Endothelial cell of umbilical vein (primary cell): ENCODE measurements around the gene GPR33. TPM values are rescaled to one million over a fixed set of nuclear protein-coding genes. Genes with fewer than 3 reads are reported as not detected.

Experiments
- BruUV-seq: library from RNA; stranded (reverse); fragments of 400-500 nt; replicated peaks from 2 replicates; lab custom pipeline; 2021; lab: Mats Ljungman, UMichigan
- CTCF ChIA-PET: fragments of 300-600, 350-600 bp; sonication (Branson Sonifier 250); formaldehyde crosslinking; loops from one replicate; lab custom pipeline; 2021; ENCODE audit warnings: antibody characterized with exemption, inconsistent platforms; lab: Charles Lee
- POLR2A ChIA-PET: fragments of 300-600, 350-600 bp; sonication (Branson Sonifier 250); formaldehyde crosslinking; loops from one replicate; lab custom pipeline; 2021; ENCODE audit warnings: antibody characterized with exemption, inconsistent platforms; lab: Charles Lee
- DNase-seq: peaks from one replicate; pipeline ENCODE4 v3.0.0-alpha.2; 2011; ENCODE audit warnings: low read depth, low spot score
- FAIRE-seq: peaks from 2 replicates; lab custom pipeline; 2011; peaks lifted over from hg19 to GRCh38; lab: Jason Lieb, UNC
- H2AFZ ChIP-seq: 2 replicates; pipeline ENCODE4 v1.6.0; 2012; ENCODE audit warnings: low read depth, low read length, control low read depth, inconsistent platforms
- H3K27ac ChIP-seq: 2 replicates; pipeline ENCODE4 v1.5.1; 2011; ENCODE audit warnings: low read depth, mild to moderate bottlenecking, control low read depth, low read length, moderate library complexity; ENCODE audit not compliant: insufficient read depth
- H3K27me3 ChIP-seq, 2 experiments: 2 replicates each; pipeline versions ENCODE4 v1.6.0 to v1.6.1; 2011; ENCODE audit warnings: low read length in 2 of 2, mixed read lengths in 1 of 2; ENCODE audit not compliant: control insufficient read depth in 2 of 2, insufficient read depth in 2 of 2
- H3K36me3 ChIP-seq, 2 experiments: 2 replicates in 1 of 2; 3 replicates in 1 of 2; pipeline ENCODE4 v1.5.1; 2011; ENCODE audit warnings: low read length in 2 of 2, mild to moderate bottlenecking in 1 of 2, moderate library complexity in 1 of 2; ENCODE audit not compliant: control insufficient read depth in 2 of 2, insufficient read depth in 2 of 2; ENCODE audit errors: extremely low read depth in 1 of 2
- H3K4me1 ChIP-seq: 3 replicates; pipeline ENCODE4 v1.5.1; 2011; ENCODE audit warnings: mild to moderate bottlenecking, low read length; ENCODE audit not compliant: control insufficient read depth, insufficient read depth; ENCODE audit errors: extremely low read depth
- H3K4me2 ChIP-seq: 2 replicates; pipeline ENCODE4 v1.6.1; 2011; ENCODE audit warnings: low read length, control low read depth, mixed read lengths; ENCODE audit not compliant: insufficient read depth
- H3K4me3 ChIP-seq, 3 experiments: fragments of 200-600 bp in 1 of 3; sonication (generic), shearing (Covaris generic) in 1 of 3; replicated peaks in 1 of 3; 2 replicates each; pipeline ENCODE4 v1.5.1; 2011 to 2016; ENCODE audit warnings: control low read depth in 3 of 3, low read length in 3 of 3, mild to moderate bottlenecking in 2 of 3, inconsistent platforms in 1 of 3, low read depth in 1 of 3, moderate library complexity in 1 of 3; ENCODE audit not compliant: insufficient read depth in 1 of 3
- H3K79me2 ChIP-seq: 2 replicates; pipeline ENCODE4 v1.6.0; 2012; ENCODE audit warnings: low read length, inconsistent platforms; ENCODE audit not compliant: control insufficient read depth, insufficient read depth
- H3K9ac ChIP-seq: replicated peaks from 2 replicates; pipeline ENCODE3; 2011; ENCODE audit warnings: low read length, control low read depth; ENCODE audit not compliant: insufficient read depth; ENCODE audit errors: extremely low read depth
- H3K9me1 ChIP-seq: replicated peaks from 3 replicates; pipeline ENCODE4 v1.6.0; 2011; ENCODE audit warnings: mild to moderate bottlenecking, low read length; ENCODE audit not compliant: control insufficient read depth, insufficient read depth; ENCODE audit errors: extremely low read depth
- H3K9me3 ChIP-seq: replicated peaks from 2 replicates; pipeline ENCODE4 v1.5.1; 2012; ENCODE audit warnings: low read length, inconsistent platforms; ENCODE audit not compliant: control insufficient read depth, insufficient read depth
- H4K20me1 ChIP-seq: replicated peaks from 2 replicates; pipeline ENCODE3; 2011; ENCODE audit warnings: mild to moderate bottlenecking, low read length; ENCODE audit not compliant: control insufficient read depth, insufficient read depth; ENCODE audit errors: extremely low read depth
- CTCF ChIP-seq, 2 donors: IDR thresholded peaks; 1 replicate in 1 of 2; 2 replicates in 1 of 2; pipeline ENCODE4 v1.5.1; 2011; ENCODE audit warnings: low read length in 2 of 2, mild to moderate bottlenecking in 2 of 2, moderate library complexity in 2 of 2, control low read depth in 1 of 2, inconsistent platforms in 1 of 2, low read depth in 1 of 2; ENCODE audit not compliant: insufficient read depth in 1 of 2; ENCODE audit errors: extremely low read depth in 1 of 2
- EZH2 ChIP-seq: IDR thresholded peaks from 2 replicates; pipeline ENCODE4 v1.6.1; 2012; ENCODE audit warnings: borderline replicate concordance, low read depth, mild to moderate bottlenecking, moderate library complexity, low read length, inconsistent platforms; ENCODE audit not compliant: severe bottlenecking
- FOS ChIP-seq: IDR thresholded peaks from 2 replicates; pipeline ENCODE4 v1.6.1; 2011; ENCODE audit warnings: mild to moderate bottlenecking, low read length, moderate library complexity, borderline replicate concordance; ENCODE audit not compliant: insufficient read depth
- GATA2 ChIP-seq: IDR thresholded peaks from 2 replicates; pipeline ENCODE4 v1.7.0; 2011; ENCODE audit warnings: low read depth, mild to moderate bottlenecking, moderate library complexity, mixed read lengths, low read length; ENCODE audit not compliant: insufficient read length, insufficient read depth
- JUN ChIP-seq: IDR thresholded peaks from 2 replicates; pipeline ENCODE4 v1.6.1; 2011; ENCODE audit warnings: borderline replicate concordance, low read depth; ENCODE audit not compliant: insufficient read length, insufficient read depth
- MAX ChIP-seq: IDR thresholded peaks from 2 replicates; pipeline ENCODE4 v1.6.1; 2011; ENCODE audit not compliant: insufficient read depth, insufficient read length
- MYC ChIP-seq: IDR thresholded peaks from one replicate; pipeline ENCODE4 v1.6.1; 2011; ENCODE audit warnings: mild to moderate bottlenecking, low read depth, low read length
- POLR2A ChIP-seq: IDR thresholded peaks from 2 replicates; pipeline ENCODE4 v1.6.1; 2012; ENCODE audit warnings: low read depth, mild to moderate bottlenecking, control low read depth, low read length
- POLR2AphosphoS5 ChIP-seq: IDR thresholded peaks from 2 replicates; pipeline ENCODE4 v1.6.1; 2012; ENCODE audit warnings: low read depth, mild to moderate bottlenecking, control low read depth, low read length, moderate library complexity; ENCODE audit not compliant: insufficient read depth
- dilution Hi-C: fragments of 300-500 bp; cut with MboI; formaldehyde crosslinking; loops from one replicate; pipeline ENCODE4 v1.15.0; 2019; ENCODE audit warnings: low sequenced_read_pairs; ENCODE audit not compliant: extremely low pct_ligation_motif_present
- intact Hi-C: fragments of 100-400 bp; cut with micrococcal nuclease; formaldehyde crosslinking; loops from one replicate; pipeline ENCODE4 v1.10.0; 2022
- polyA plus RNA-seq, 4 experiments: library from polyadenylated mRNA; depleted of rRNA in 3 of 4; stranded (reverse) in 3 of 4; unstranded in 1 of 4; fragments of >200 nt; gene quantifications; 2 replicates each; pipeline versions ENCODE4 v1.2.1 to v1.2.3, GENCODE V29; 2011 to 2012; ENCODE audit warnings: missing spikeins in 1 of 4
- total RNA-seq: library from RNA; stranded (reverse); gene quantifications from 2 replicates; pipeline ENCODE4 v1.2.3, GENCODE V29; 2021

The GPR33 gene
- total and polyA plus RNA-seq, 2 donors (not counting 3 experiments of a cell fraction or from before 2014, with no cell fraction given), result not detected

GRCh38 chr14:31527546-31527945 lies 39.7 kb upstream of the GPR33 start:
- intact Hi-C loops (no loop called here), dilution Hi-C loops (no loop called here)
- DNase-seq, result no peak
- ChIA-PET POLR2A (no interaction called here), CTCF (no interaction called here)
- peaks cover 0 to 12% of the 10 kb centered on the region in 2 experiments for H3K27me3 ChIP-seq
- no peaks in the 10 kb centered on the region for H3K36me3 ChIP-seq
- H3K9me3 ChIP-seq, result no peaks in the 10 kb centered on the region
- no peak overlapping the region for H3K4me3 ChIP-seq
- H3K4me2 ChIP-seq, result no peak overlapping the region
- no peaks in the 10 kb centered on the region for H4K20me1 ChIP-seq
- BruUV-seq, result no TSS peak
- H3K27ac ChIP-seq, result no peak overlapping the region
- H3K4me1 ChIP-seq, result no peaks in the 10 kb centered on the region
- no peak overlapping the region for H3K9ac ChIP-seq
- no peak overlapping the region for H2AFZ ChIP-seq
- FAIRE-seq, result no peak
- TF ChIP-seq GATA2 (no peak), JUN (no peak), CTCF (IDR thresholded peaks at IDR 0.05; ENCODE audit: extremely low read depth in 1 of 2, insufficient read depth in 1 of 2, low read depth in 1 of 2, low read length in 2 of 2) (no peak), MYC (no peak), POLR2AphosphoS5 (no peak), FOS (no peak), EZH2 (no peak), POLR2A (no peak), MAX (no peak)
- H3K9me1 ChIP-seq, result no peaks in the 10 kb centered on the region
- H3K79me2 ChIP-seq, result no peaks in the 10 kb centered on the region
